HG03469 (cell line): ENCODE measurements around the gene AMIGO2.

Experiments used
- ATAC-seq: cut with Tn5 transposase; IDR thresholded peaks from one replicate; pipeline ENCODE4 v1.9.1; 2021; ENCODE audit warnings: mild to moderate bottlenecking, moderate library complexity, moderate number of reproducible peaks; ENCODE audit not compliant: unreplicated experiment

Gene AMIGO2

DNA sequence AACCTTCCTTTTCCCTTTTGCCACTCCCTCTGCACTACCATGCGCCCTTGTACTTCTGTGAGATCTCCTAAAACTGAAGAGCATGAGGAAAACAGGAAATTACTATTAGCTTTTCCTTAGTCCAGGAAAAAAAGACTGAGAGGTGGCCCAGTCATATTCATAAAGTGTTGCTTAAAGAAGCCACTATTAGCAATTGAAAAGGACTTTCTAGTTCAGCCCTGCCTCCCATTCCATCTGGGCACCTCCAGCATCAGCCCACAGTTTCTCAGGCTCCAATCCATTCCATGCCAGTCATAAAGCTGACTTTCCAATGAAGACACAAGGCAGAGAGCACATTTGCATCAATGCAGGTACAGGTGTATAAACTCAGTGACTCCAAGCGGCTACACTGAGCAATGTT is 19.9 kb upstream of the AMIGO2 start:
- ATAC-seq = no peak

DNA sequence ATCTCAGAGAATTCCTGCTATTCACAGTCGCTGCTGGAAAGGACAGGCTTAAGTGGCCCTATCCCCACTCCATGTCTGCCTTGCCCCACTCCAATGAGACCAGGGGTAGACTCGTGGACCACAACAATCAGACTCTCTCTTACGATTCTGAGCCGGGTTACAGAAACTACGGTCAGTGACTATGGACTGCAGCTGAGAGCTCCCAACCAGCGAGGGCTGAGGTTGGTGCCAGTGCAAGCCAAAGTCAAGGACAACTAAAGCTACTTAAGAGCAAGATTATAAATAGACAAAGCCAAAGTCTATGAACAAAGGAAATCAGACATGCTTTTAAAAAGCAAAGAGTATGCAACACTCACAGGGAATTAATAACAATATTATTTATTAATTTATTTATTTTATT is 18.3 kb upstream of the AMIGO2 start:
- ATAC-seq = no peak

DNA sequence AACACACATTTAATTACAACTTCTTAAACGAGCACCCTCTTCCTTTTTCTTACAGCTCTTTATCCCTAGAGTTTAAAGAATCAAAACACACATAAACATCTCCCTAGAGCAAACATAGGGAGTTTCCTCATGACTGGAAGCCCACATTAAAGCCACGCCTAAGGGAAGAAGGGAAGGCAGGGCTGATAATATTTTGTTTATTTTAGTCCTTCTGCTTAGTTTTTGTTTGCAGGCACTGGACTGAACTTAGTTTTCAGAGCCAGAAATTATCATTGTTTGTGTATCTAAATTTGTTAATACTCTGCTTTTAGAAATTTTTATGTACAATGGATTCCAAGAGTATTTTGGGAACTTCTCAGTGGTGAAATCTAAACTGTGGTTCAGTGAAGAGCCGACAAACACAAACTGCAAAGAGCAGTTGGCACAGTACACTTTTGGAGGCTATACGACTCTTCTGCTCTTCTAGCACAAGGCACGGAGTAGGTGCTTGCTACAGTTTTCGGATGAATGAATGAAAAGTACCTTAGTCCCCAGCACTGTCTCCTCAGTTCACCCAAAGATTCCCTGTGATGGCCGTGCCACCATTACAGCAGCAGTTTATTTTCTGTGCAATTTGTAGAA is 17.6 kb upstream of the AMIGO2 start:
- ATAC-seq = no peak

DNA sequence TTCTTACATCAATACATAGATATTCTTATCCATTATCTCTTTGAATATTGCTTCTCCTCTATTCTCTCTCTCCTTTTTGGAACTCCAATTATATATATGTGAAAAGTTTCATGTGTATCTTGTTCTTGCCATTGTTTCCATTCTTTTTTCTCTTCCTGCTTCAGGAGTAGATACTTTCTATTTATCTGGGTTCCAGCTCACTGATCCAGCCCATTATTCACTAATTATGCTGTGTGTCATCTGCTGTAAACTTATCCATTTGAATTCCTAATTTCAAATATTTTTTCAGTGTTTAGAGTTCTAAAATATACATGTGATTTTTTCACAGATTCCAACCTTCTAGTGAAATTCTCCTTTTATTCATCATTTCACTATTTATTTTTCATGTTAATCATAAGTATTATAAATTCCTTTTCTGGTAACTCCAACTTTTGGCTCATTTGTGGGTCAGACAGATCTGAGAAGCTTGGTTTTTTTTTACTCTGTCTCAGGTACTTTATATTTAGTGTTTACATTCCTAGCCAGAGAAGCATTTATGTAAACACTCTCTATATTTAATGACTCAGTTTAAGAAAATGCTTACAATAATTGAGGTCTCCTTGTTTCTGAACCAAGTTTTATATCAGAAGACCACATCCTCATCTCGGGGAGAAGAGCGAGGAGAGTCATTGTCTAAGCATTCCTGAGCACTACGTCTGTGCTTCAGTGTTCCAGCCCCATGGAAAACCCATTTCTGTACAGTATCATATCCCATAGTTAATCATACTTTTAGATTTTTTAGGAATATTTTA is 15.9 kb upstream of the AMIGO2 start:
- ATAC-seq = no peak

DNA sequence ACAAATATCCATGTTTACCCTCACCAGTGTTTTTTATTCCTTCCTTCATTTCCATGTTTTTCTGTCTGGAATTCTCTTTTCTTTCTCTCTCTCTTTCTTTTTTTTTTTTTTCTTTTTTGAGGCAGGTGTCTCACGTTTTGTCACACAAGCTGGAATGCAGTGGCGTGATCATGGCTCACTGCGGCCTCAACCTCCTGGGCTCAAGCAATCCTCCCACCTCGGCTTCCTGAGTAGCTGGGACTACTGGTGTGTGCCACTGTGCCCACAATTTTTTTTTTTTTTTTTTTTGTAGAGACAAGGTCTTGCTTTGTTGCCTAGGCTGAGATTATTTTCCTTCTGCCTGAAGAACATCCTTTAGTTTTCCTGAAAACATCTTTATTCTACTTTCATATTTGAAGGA is 15.0 kb upstream of the AMIGO2 start:
- no peak for ATAC-seq

DNA sequence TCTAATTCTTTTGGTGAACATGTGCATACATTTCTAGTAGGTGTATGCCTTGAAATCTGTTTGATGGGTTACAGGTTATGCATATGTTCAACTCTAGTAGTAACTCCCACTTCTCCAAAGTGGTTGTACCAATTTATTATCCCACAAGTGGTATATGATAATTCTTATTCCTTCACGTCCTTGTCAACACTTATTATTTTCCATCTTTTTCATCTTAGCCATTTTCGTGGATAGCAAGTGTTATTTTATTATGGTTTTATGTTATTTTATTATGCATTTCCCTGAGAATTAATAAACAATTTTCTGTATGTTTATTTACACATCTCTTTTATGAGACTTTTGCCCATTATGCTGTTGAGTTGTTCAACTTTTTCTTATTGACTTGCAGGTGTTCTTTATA is 11.2 kb upstream of the AMIGO2 start:
- ATAC-seq = no peak

DNA sequence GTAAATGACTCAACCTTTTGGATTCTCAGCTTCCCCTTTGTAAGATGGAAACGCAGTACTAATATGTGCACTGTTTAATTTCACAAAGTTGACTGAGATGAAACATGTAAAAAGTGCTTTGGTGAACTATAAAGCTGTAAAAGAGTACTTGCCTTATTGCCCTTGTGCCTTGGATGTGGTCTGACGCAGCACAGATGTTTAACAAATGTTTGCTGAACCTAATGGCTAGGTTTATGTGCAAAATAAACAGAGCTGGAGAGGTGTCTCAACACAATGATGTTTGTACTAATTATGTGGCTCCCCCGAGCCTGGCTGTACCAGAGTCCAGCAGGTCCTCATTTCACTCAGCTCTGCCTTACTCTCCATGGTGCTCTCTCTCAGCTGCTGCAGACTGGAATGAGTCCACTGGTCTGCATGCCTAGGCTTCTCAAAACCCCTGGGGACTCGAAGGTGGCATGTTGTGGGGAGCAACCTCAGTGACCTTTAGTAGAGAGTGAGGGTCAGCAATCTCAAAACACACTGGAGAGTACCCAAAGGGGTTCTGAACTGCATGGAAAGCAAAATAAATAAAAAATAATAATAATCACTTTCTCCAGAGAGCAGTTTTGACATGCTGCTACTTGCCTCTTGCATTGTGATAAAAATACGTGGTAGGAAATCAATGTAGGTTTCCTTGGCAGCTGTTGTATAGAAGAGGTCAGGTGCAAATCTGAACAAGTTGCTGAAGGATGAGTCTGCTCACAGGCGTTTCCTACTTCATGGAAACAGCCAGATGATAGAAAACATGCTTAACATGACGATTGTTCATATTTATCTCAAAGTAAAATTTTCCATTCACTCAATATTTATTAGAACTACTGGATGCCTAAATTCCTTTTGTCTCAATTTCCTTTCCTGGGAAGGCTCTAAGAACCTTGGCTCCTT is 8.5 kb upstream of the AMIGO2 start:
- no peak for ATAC-seq

DNA sequence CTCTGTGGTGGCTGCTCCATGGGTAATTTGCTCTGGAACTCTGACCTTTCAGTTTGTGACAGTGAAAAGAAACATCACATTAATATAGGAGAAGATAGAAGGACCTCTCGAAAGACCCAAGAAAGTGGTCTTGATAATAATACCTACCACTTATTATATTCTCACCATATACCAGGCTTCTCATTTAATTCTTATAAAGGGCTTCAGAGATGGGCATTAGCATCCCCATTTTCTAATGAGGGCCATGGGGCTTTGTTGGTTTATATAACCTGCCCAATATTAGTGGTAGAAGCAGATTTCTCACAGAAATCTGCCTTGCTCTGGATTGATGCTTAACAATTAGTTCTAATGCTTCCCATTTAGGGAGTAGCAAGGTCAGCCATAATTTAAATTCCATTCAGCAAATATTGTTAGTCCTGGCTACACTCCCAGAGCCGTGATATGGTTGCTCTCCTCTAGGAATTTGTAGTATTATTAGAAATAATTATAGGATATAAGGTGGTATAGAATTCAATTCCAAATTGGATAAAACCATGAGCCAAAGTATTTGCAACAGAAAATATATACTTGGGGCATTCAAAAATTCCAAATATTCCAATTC is 7.4 kb upstream of the AMIGO2 start:
- ATAC-seq = no peak

DNA sequence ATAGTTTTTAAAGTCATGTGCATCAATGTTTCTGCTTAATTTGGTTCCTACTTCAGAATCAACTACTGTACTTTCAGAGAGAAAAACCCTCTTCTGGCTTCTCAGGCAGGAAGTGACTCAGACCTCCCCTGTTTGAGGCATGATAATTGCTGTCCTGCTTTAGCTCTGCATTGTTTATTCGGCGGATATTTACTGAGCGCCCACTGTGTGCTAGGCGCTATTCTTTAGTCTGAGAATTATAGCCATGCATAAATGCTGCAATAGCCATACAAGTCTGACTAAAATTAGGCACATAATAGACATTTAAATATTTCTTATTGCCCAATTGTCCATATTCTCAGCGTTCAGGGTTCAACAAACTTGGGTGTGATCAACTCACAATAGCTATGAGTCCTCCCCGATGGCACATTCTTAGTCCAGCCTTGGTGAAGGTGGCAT is 6.1 kb upstream of the AMIGO2 start:
- ATAC-seq = no peak

DNA sequence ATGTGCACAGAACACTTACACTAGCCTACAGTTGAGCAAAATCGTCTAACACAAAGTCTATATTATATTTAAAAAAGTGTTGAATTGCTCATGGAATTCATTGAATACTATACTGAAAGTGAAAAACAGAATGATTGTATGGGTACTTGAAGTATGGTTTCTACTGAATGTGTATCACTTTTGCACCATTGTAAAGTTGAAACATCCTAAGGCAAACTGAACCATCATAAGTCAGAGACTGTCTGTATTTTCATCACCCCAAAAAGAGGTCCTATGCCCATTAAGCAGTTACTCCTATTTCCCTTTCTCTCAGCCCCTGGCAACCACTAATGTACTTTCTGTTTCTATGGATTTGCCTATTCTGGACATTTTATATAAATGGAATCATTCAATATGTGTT is 4.4 kb upstream of the AMIGO2 start:
- ATAC-seq = no peak

DNA sequence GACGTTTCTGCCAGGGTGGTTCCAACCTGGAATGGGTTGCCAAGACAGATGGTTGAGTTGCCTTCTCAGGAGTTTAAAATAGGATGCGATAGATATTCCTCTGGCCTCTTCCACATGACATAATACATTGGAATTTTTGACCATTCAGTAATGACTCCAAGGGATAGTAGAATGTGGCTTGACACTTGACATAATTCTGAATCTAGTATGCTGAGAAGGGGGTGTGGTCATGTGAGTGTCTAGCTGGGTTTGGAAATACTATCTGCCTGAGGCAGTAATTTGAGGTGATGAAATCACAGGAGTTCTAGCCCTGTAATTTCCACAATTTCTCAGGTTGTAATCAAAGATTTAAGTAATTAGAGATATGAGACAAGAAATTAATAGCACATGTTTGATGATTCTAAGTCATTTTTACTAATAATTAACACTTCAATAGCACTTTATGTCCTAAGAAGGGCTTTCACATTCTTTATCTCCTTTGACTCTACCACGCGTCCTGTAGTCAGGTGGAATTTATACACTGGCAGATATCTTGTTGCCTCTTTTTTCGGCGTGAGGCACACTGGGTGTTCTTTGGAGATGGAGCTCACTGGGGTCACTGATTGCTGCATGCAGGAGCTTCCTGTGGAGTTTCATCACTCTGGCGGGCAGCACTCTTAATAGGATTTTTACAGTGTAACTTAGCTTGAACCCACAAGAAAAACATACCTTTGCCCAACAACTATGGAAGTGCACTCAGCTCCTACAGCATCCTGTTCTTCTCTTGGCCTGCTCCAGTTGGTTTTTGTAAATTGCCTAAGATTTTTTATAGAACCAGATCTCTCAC is 3.2 kb upstream of the AMIGO2 start:
- no peak for ATAC-seq

DNA sequence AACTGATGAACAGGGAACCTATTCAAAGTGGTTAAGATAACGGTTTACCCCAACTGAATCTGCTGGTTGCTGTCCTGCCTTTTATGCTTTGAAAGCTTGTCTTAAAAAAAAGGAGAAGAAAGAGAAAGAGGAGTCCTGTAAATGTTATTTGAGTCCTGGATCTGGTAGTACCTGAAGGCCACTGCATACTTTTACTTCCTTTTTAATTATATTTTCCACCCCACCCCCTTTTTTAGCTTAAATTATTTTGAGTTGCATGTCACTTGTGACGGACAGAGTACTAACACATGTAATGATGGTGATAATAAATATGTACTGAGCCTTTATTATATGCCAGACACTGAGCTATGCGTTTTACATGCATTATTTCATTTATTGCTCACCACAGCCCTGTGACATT is 2.5 kb upstream of the AMIGO2 start:
- ATAC-seq = no peak

DNA sequence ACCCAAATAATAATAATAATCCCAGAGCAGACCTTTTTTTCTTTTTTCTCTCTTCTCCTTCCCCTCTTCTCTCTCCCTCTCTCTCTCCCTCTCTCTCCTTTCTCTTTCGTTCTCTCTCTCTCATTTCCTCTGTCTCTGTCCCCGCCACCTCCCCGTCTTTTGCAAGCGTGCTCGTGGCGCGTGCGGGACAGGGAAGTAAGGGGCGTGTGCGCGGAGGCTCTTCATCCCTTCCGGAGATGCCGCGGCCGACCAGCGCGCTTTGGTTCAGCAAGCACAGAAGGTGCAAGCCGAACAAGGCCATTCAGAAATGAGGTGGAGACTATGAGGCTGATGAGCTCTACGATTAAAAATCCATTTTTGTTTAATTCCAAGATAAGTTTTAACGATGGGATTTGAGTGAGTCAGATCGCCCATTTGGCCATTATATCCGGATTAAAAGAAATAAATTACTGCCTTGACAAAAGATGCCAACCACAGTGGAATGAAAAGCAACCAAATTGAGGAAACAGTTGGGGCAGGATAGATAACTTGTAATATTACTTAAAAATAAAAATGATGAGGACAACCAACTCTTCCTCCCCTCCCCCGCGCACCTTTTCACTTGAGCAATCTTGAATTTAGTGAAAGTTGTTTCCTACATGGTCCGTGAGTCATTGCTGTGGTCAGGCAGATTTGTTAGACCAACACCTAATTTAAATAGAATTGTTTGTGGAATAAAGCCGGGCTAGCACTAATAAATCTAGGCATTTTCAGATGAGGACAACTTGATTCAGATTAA is 1.2 kb upstream of the AMIGO2 start:
- no peak for ATAC-seq

DNA sequence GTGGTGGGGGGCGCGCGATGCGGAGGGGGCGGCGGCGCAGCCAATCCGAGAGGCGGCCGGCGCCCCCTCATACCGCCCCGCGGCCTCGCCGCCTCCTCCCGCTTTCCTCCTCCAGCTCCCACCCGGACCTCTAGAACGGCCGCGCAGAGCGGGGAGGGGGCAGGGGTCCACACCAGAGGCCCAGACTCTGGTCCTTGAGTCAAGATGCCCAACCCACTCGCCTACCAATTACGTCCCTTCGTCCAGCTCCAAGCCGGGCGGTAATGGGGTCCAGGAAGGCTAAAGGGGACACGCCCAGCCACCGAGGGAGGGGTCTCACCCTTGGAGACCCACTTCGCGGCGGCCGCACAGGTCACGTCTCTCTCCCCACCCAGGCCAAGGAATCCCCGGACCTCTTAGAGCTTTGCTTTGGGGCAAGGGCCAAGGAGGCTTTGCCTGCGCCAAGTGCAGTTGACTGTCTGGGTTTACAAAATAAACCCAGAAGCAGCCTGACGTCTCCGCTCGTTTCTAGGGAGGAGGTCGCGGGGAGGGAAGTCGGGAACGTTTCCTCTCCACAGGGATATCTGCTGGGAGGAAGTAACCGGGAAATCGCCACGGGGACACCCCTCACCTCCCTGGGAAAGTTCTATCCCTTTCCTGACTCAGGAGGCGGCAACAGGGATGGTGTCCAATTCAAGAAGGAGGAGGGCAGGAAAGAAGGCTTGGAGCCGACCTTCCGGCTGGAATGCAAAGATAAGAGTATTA is 394 bp upstream of the AMIGO2 start:
- no peak for ATAC-seq

DNA sequence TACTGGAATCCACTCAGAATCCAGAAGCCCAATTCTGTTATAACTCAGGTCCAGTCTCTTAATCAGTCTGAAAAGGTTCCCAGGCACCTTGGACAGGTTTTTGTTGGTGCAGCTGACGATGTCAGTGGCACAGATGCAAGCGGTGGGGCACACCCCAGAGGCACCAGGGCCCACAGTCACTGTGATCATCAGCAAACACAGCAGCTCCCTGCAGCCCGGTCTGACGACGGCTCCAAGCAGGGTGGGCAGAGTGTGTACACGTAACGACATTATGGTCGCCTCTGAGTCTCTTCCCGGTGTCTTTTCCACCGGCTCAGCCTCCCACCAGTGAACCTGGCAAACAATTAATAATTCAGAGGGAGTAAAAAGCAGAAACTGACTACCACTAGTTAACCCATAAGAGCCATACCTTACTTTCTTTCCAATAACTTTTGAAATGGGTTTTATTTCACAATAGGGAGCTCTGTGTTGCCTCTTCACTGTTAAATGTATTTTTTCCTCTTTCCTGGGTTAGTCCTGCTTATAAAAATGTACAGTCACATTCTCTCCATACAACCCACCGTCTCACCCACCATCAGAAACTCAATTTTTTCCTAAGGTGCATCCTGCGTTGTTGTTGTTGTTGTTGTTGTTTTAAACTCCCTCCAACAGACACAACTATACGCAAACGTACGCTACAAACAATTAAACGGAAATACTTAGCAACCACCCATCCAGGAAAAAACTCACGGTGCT is 859 bp downstream of the AMIGO2 start:
- ATAC-seq = no peak

DNA sequence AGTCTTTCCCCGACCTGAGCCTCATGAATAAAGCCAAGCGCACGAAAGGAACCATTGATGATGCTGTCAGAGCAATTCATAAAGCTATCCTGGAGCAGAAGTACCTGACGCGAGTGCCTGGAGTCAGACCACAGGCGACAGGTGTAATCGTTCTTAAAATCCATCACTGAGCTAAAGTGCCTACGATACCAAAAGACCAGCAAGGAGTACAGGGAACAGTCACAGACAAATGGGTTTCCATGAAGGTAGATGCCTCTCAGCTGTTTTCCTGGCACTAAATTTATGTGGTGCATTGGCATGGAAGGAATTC is 1.7 kb downstream of the AMIGO2 start:
- ATAC-seq = no peak

DNA sequence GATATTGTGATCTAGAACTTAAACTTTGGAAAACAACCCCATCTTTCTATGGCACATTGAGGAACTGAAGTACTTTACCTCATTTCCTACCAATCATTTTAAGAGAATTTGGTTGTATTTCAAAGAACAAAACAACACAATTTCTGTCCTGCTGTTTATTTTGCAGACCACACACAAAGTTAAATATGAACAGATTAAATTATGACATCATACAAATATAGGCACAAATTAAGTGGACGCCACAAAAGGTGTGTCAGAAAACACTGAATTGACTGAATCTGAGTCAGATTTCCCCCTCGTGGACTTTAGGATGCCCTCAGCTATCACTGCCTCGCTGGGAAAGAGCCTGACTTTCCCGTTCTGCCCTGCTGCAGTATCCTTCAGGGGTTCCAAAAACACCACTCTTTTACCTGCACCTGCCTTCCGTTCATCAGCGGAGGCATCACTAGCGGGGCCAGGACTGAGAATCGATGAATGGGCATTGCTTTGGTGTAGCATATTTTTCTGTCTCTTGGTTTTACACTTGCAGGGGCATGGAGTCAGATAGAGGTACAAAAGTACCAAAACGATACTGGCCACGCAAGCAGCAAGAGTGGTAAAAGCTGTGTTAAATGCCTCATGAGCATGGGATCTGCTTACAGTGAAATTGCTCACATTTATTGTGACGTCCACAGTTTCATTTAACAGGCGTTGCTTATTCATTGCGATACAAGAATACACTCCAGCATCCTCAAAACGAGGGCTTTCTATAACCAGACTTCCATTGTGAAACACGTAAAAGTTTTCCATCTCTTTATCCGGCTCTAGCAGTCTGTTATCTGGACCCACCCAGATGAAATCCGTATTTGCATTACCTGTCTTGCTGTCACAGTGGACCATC is 2.3 kb downstream of the AMIGO2 start:
- ATAC-seq = no peak
